ENCODE measurements around the gene GUCD1. TPM values are rescaled to one million over a fixed set of nuclear protein-coding genes. Genes with fewer than 3 reads are reported as not detected.

GUCD1 gene
- total RNA-seq, 1 donor: 166 TPM

- DNase-seq (ENCODE audit: low read depth): no peak
- no peak for TF ChIP-seq CTCF (IDR thresholded peaks at IDR 0.05; ENCODE audit: insufficient read depth, low read depth, low read length)
- no peak overlapping the region for H3K4me3 ChIP-seq (ENCODE audit: low read depth, low read length)
These were observed 32.3 kb upstream of the GUCD1 start for GRCh38 chr22:24587251-24587650.

- DNase-seq (ENCODE audit: low read depth): no peak
- H3K4me3 ChIP-seq (ENCODE audit: low read depth, low read length): no peak overlapping the region
- no peak for TF ChIP-seq CTCF (IDR thresholded peaks at IDR 0.05; ENCODE audit: insufficient read depth, low read depth, low read length)
These were observed 31.1 kb upstream of the GUCD1 start for GRCh38 chr22:24585927-24586546.

DNA sequence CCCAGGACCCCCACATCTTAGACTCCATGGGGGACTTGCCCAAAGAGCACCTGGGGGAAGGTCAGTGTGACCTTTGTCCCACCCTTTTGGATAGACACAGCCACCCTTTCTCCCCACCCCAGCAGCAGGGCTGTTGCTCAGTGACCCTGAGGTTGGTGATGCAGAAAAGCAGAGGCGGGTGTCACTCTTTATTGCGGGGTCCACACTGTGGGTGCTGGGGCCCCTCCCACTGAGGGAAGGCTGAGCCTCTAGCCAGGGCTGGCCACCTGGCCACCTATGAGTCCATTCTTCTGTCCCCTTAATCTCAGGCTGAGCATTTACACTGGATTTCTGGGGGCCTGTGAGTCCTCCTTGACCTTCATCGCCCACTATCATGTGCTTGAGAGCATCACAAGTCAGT lies 30.5 kb upstream of the GUCD1 start:
- TF ChIP-seq CTCF (IDR thresholded peaks at IDR 0.05; ENCODE audit: insufficient read depth, low read depth, low read length): no peak
- DNase-seq (ENCODE audit: low read depth): no peak
- H3K4me3 ChIP-seq (ENCODE audit: low read depth, low read length): no peak overlapping the region

- no peak overlapping the region for H3K4me3 ChIP-seq (ENCODE audit: low read depth, low read length)
- TF ChIP-seq CTCF (IDR thresholded peaks at IDR 0.05; ENCODE audit: insufficient read depth, low read depth, low read length): no peak
- DNase-seq (ENCODE audit: low read depth): no peak
These were observed 30.0 kb upstream of the GUCD1 start for GRCh38 chr22:24584871-24585411.

DNA sequence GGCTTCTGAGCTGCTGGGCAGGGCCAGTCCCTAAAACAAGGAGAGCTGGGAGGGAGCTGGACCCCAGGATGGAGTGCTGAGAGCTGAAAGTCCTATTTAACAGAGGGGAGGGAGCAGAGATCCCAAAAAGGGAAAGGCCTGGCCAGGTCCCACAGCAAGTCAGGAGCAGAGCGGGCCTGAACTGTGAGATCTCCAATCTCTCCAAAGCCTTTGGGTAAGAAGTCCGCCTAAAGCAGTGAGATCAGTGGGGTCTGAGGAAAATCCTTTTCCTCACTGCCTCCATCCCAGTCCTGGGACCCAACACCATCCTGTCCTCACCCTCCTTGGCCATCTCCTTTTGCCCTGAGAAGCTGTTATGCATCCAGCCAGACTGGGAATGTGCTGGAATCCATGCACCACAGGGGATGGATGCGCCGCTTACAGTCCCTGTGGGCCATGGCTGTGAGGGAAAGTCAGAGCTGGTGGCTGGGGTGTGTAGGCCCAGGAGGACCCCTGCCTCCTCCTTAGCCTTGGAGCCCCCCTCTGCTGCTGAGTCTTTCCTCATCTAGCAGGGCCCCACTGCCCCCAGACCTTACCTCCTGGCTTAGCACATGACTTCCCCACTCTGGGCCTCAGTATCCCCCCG lies 29.3 kb upstream of the GUCD1 start:
- H3K4me3 ChIP-seq (ENCODE audit: low read depth, low read length): no peak overlapping the region
- TF ChIP-seq CTCF (IDR thresholded peaks at IDR 0.05; ENCODE audit: insufficient read depth, low read depth, low read length): no peak
- DNase-seq (ENCODE audit: low read depth): no peak

DNA sequence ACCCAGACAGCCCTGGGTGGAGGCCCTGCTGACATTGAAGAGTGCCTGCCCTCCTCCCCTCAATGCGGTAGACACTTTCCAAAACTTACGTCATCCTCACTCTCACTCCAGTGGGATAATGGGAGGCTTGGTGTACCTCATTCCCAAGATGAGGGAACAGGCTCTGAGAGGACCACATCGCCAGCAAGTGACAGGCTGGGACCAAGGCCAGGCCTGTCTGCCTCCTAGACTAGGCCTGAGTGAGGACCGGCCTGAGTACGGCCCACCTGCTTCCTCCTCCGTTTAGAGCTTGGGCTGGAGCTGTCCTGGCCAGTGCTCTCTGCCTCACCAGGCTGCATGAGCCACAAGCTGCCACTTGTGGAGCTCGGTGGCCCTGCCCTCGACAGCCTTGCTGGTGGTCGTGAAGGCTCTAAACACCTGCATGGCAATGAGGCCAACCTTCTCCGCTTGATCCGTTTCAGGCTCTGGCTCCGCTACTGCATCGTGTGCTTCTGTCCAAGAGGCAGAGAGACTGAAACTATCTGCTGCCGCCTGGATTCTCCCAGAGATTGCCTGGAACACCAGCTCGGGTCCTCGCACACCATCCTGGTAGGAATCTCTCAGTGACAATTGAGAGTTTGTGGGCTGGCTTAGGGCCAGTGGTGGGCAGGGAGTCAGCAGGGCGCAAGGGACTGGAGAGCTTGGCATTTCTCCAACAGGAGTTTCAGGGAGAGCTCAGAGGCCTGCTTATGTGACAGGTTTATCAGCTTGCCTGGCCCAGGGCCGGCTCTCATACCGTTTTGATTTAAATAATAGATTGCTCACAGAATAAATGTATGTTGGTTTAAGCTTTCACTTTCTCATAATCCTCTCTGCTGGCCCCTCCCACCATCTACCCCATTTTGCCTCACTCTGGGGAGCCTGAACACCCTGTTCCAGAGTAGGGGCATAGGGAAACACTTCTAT lies 28.6 kb upstream of the GUCD1 start:
- TF ChIP-seq CTCF (IDR thresholded peaks at IDR 0.05; ENCODE audit: insufficient read depth, low read depth, low read length): no peak
- DNase-seq (ENCODE audit: low read depth): peak; percentile 48

More for the DNA sequence above, 28.6 kb upstream of the GUCD1 start:
- no peak overlapping the region for H3K4me3 ChIP-seq (ENCODE audit: low read depth, low read length)

Measured in fibroblast of villous mesenchyme (primary cell).